GM12878 (cell line): ENCODE data around the gene TRIM47. TPM values are rescaled to one million over a fixed set of nuclear protein-coding genes. Genes with fewer than 3 reads are reported as not detected.

Experiments used
- ATF7 ChIP-seq: fragments of 450-650 bp; IDR thresholded peaks from 2 replicates; pipeline ENCODE4 v1.6.1; 2016; ENCODE audit warnings: low read depth, mild to moderate bottlenecking
- ESRRA ChIP-seq: IDR thresholded peaks from 2 replicates; pipeline ENCODE4 v1.6.1; 2012; ENCODE audit warnings: mild to moderate bottlenecking, low read length, improper control_type of control experiment
- FOXK2 ChIP-seq: fragments of 450-650 bp; IDR thresholded peaks from 2 replicates; pipeline ENCODE4 v1.6.1; 2017; ENCODE audit warnings: mild to moderate bottlenecking, moderate library complexity
- HCFC1 ChIP-seq: fragments of 150-350 bp; IDR thresholded peaks from 2 replicates; pipeline ENCODE4 v1.6.1; 2014; ENCODE audit warnings: low read length
- JUNB ChIP-seq: IDR thresholded peaks from 2 replicates; pipeline ENCODE4 v1.6.1; 2016; ENCODE audit warnings: antibody characterized with exemption, mild to moderate bottlenecking
- MXI1 ChIP-seq: fragments of 150-350 bp; IDR thresholded peaks from 2 replicates; pipeline ENCODE4 v1.6.1; 2011; ENCODE audit warnings: low read depth, mild to moderate bottlenecking, inconsistent platforms, low read length, improper control_type of control experiment
- MYB ChIP-seq: fragments of 150-350 bp; IDR thresholded peaks from 2 replicates; pipeline ENCODE4 v1.6.1; 2014; ENCODE audit warnings: mild to moderate bottlenecking, low read depth, low read length, borderline replicate concordance
- NRF1 ChIP-seq: conservative IDR thresholded peaks from 2 replicates; pipeline ENCODE4 v1.6.1; 2011; ENCODE audit warnings: mild to moderate bottlenecking, low read depth, low read length, improper control_type of control experiment
- PAX5 ChIP-seq: IDR thresholded peaks from 2 replicates; pipeline ENCODE4 v1.6.1; 2011; ENCODE audit warnings: low read depth, low read length, borderline replicate concordance
- SPI1 ChIP-seq: IDR thresholded peaks from 2 replicates; pipeline ENCODE4 v1.6.1; 2011; ENCODE audit warnings: low read depth, mild to moderate bottlenecking, low read length, moderate library complexity, borderline replicate concordance; ENCODE audit not compliant: insufficient read depth
- STAT3 ChIP-seq: IDR thresholded peaks from 2 replicates; pipeline ENCODE4 v1.6.1; 2011; ENCODE audit warnings: low read depth, low read length, improper control_type of control experiment
- ZNF207 ChIP-seq: fragments of 450-650 bp; IDR thresholded peaks from 2 replicates; pipeline ENCODE4 v1.6.1; 2014; ENCODE audit warnings: antibody characterized with exemption, mild to moderate bottlenecking, borderline replicate concordance
- ZNF217 ChIP-seq: fragments of 450-650 bp; IDR thresholded peaks from 2 replicates; pipeline ENCODE4 v1.6.1; 2017; ENCODE audit warnings: antibody characterized with exemption, mild to moderate bottlenecking
- ZNF622 ChIP-seq: fragments of 450-650 bp; IDR thresholded peaks from 2 replicates; pipeline ENCODE4 v1.6.1; 2017; ENCODE audit warnings: mild to moderate bottlenecking, inconsistent platforms
- polyA plus RNA-seq, 11 experiments: library from polyadenylated mRNA; depleted of rRNA in 4 of 11; unstranded in 6 of 11; stranded (reverse) in 5 of 11; fragments of >200 nt; fragmentation: Nextera tagmentation in 4 of 11; fragmentation: Illumina TruSeq in 1 of 11; extraction: Ambion mirVana in 4 of 11; extraction: Trizol in 1 of 11; gene quantifications; 1 replicate in 1 of 11; 2 replicates in 10 of 11; pipeline versions ENCODE4 v1.2.1 to v1.2.3, GENCODE V29; 2011 to 2016; ENCODE audit warnings: inconsistent platforms in 2 of 11, missing spikeins in 2 of 11, low read depth in 1 of 11
- total RNA-seq, 4 experiments: library from RNA; depleted of rRNA in 3 of 4; stranded (reverse); fragments of >200 nt in 3 of 4; fragmentation: Illumina TruSeq in 1 of 4; extraction: Trizol in 1 of 4; gene quantifications; 2 replicates each; pipeline versions ENCODE4 v1.2.1 to v1.2.3, GENCODE V29; 2013 to 2021
- TF ChIP-seq, protein P1 (sequence below): fragments of 450-650 bp; IDR thresholded peaks from 2 replicates; pipeline ENCODE4 v1.6.1; 2017; ENCODE audit warnings: mild to moderate bottlenecking
- TF ChIP-seq, protein P2 (sequence below): IDR thresholded peaks from 2 replicates; pipeline ENCODE4 v1.6.1; 2011; ENCODE audit warnings: borderline replicate concordance, low read depth, mild to moderate bottlenecking, moderate library complexity, mixed read lengths, low read length; ENCODE audit not compliant: insufficient read depth; ENCODE audit errors: extremely low read length
- TF ChIP-seq, protein P3 (sequence below): IDR thresholded peaks from 2 replicates; pipeline ENCODE4 v1.6.1; 2011; ENCODE audit warnings: low read depth, mild to moderate bottlenecking, low read length, moderate library complexity, borderline replicate concordance; ENCODE audit errors: extremely low read depth
- TF ChIP-seq, protein P4 (sequence below): fragments of 450-650 bp; IDR thresholded peaks from 2 replicates; pipeline ENCODE4 v1.6.1; 2018; ENCODE audit warnings: borderline replicate concordance, mild to moderate bottlenecking; ENCODE audit not compliant: partially characterized antibody
- TF ChIP-seq, protein P5 (sequence below): fragments of 450-650 bp; formaldehyde crosslinking; IDR thresholded peaks from 2 replicates; pipeline ENCODE4 v1.5.0; 2022; ENCODE audit warnings: mild to moderate bottlenecking, missing genetic modification characterization

Gene TRIM47
- total and polyA plus RNA-seq, 10 of the 15 experiments (the other 5 are each of a cell fraction or from before 2014, with no cell fraction given): 0.35 to 9.7 (median 5.3) TPM

DNA sequence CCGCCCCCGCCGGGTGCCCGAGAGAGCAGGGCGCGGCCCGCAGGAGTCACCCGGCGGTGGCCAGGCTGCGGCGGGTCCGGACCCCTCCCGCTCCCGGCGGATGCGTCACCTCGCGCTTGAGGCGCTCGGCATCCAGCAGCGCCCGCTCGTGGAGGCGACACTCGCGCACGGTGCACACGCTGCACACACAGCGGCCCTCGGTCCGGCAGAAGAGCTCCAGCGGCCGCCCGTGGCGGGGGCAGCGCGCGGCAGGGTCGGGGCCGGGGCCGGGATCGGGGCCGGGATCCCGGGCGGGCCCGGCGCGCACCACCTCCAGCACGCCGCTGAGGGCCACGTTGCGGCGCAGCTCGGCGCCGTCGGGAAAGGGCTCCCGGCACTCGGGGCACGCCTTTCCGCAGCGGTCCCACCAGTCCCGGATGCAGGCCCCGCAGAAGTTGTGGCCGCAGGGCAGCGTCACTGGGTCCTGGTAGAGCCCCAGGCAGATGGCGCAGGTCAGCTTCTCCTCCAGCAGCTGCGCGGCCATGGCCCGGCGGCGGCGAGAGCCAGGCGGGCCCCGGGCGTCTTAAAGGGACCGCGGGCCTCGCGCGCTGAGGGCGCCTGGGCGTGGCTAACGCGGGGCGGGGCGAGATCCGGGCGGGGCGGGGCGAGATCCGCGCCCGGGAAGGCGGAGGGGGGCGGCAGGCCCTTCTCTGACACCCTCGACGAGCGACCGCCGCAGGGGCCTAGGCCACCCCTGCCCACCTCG, 18.2 kb upstream of the TRIM47 start, which contains the start of gene TRIM65 (continued):
- TF ChIP-seq, protein P1, sequence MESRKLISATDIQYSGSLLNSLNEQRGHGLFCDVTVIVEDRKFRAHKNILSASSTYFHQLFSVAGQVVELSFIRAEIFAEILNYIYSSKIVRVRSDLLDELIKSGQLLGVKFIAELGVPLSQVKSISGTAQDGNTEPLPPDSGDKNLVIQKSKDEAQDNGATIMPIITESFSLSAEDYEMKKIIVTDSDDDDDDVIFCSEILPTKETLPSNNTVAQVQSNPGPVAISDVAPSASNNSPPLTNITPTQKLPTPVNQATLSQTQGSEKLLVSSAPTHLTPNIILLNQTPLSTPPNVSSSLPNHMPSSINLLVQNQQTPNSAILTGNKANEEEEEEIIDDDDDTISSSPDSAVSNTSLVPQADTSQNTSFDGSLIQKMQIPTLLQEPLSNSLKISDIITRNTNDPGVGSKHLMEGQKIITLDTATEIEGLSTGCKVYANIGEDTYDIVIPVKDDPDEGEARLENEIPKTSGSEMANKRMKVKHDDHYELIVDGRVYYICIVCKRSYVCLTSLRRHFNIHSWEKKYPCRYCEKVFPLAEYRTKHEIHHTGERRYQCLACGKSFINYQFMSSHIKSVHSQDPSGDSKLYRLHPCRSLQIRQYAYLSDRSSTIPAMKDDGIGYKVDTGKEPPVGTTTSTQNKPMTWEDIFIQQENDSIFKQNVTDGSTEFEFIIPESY: no peak
- TF ChIP-seq, protein P2, sequence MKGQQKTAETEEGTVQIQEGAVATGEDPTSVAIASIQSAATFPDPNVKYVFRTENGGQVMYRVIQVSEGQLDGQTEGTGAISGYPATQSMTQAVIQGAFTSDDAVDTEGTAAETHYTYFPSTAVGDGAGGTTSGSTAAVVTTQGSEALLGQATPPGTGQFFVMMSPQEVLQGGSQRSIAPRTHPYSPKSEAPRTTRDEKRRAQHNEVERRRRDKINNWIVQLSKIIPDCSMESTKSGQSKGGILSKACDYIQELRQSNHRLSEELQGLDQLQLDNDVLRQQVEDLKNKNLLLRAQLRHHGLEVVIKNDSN: no peak
- TF ChIP-seq, protein P3, sequence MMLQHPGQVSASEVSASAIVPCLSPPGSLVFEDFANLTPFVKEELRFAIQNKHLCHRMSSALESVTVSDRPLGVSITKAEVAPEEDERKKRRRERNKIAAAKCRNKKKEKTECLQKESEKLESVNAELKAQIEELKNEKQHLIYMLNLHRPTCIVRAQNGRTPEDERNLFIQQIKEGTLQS: no peak
- TF ChIP-seq MXI1: peak; percentile 80
- no peak for TF ChIP-seq ATF7
- peak; percentile 28; the same call in 1 of the 2 replicates for TF ChIP-seq ZNF217
- TF ChIP-seq SPI1: no peak
- no peak for TF ChIP-seq PAX5
- no peak for TF ChIP-seq ZNF207
- TF ChIP-seq ZNF622: no peak
- TF ChIP-seq FOXK2: no peak
- TF ChIP-seq, protein P4, sequence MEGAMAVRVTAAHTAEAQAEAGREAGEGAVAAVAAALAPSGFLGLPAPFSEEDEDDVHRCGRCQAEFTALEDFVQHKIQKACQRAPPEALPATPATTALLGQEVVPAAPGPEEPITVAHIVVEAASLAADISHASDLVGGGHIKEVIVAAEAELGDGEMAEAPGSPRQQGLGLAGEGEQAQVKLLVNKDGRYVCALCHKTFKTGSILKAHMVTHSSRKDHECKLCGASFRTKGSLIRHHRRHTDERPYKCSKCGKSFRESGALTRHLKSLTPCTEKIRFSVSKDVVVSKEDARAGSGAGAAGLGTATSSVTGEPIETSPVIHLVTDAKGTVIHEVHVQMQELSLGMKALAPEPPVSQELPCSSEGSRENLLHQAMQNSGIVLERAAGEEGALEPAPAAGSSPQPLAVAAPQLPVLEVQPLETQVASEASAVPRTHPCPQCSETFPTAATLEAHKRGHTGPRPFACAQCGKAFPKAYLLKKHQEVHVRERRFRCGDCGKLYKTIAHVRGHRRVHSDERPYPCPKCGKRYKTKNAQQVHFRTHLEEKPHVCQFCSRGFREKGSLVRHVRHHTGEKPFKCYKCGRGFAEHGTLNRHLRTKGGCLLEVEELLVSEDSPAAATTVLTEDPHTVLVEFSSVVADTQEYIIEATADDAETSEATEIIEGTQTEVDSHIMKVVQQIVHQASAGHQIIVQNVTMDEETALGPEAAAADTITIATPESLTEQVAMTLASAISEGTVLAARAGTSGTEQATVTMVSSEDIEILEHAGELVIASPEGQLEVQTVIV: no peak
- 0 out of 2 replicates have a peak, but pooled peaks have one; percentile 19 for TF ChIP-seq NRF1
- no peak for TF ChIP-seq JUNB
- no peak for TF ChIP-seq ESRRA
- TF ChIP-seq MYB: no peak
- TF ChIP-seq, protein P5, sequence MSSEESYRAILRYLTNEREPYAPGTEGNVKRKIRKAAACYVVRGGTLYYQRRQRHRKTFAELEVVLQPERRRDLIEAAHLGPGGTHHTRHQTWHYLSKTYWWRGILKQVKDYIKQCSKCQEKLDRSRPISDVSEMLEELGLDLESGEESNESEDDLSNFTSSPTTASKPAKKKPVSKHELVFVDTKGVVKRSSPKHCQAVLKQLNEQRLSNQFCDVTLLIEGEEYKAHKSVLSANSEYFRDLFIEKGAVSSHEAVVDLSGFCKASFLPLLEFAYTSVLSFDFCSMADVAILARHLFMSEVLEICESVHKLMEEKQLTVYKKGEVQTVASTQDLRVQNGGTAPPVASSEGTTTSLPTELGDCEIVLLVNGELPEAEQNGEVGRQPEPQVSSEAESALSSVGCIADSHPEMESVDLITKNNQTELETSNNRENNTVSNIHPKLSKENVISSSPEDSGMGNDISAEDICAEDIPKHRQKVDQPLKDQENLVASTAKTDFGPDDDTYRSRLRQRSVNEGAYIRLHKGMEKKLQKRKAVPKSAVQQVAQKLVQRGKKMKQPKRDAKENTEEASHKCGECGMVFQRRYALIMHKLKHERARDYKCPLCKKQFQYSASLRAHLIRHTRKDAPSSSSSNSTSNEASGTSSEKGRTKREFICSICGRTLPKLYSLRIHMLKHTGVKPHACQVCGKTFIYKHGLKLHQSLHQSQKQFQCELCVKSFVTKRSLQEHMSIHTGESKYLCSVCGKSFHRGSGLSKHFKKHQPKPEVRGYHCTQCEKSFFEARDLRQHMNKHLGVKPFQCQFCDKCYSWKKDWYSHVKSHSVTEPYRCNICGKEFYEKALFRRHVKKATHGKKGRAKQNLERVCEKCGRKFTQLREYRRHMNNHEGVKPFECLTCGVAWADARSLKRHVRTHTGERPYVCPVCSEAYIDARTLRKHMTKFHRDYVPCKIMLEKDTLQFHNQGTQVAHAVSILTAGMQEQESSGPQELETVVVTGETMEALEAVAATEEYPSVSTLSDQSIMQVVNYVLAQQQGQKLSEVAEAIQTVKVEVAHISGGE (CRISPR knock-in tag): no peak
- TF ChIP-seq HCFC1: no peak
- no peak for TF ChIP-seq STAT3
